MM.1S (cell line): ENCODE measurements around the gene SUPT4H1.

Experiments
- DNase-seq: peaks from one replicate; pipeline ENCODE4 v3.0.0-alpha.2; 2015
- H2AFZ ChIP-seq: fragments of 300-600 bp; sonication (generic); 2 replicates; pipeline ENCODE4 v1.6.0; 2016; ENCODE audit warnings: antibody characterized with exemption, low read length
- H3F3A ChIP-seq: fragments of 300-600 bp; sonication (generic); 2 replicates; pipeline ENCODE4 v1.6.1; 2016; ENCODE audit warnings: mild to moderate bottlenecking, antibody characterized with exemption, low read length, moderate library complexity, mixed read lengths; ENCODE audit not compliant: insufficient read depth
- H3K27ac ChIP-seq: fragments of 300-600 bp; sonication (generic); 2 replicates; pipeline ENCODE4 v1.5.1; 2016; ENCODE audit warnings: mild to moderate bottlenecking, low read length
- H3K27me3 ChIP-seq: fragments of 300-600 bp; sonication (generic); replicated peaks from 2 replicates; pipeline ENCODE4 v1.6.0; 2016; ENCODE audit warnings: low read length; ENCODE audit not compliant: insufficient read depth
- H3K36me3 ChIP-seq: fragments of 300-600 bp; sonication (generic); replicated peaks from 2 replicates; pipeline ENCODE4 v1.6.1; 2016; ENCODE audit warnings: mild to moderate bottlenecking, low read length, mixed read lengths; ENCODE audit not compliant: insufficient read depth
- H3K4me1 ChIP-seq: fragments of 300-600 bp; sonication (generic); 2 replicates; pipeline ENCODE4 v1.6.1; 2016; ENCODE audit warnings: low read length, mixed read lengths
- H3K4me2 ChIP-seq: fragments of 300-600 bp; sonication (generic); 2 replicates; pipeline ENCODE4 v1.6.0; 2016; ENCODE audit warnings: low read depth, low read length
- H3K4me3 ChIP-seq: fragments of 300-600 bp; sonication (generic); 2 replicates; pipeline ENCODE4 v1.5.1; 2016; ENCODE audit warnings: low read length, mixed read lengths
- H3K79me2 ChIP-seq: fragments of 300-600 bp; sonication (generic); 2 replicates; pipeline ENCODE4 v1.6.1; 2016; ENCODE audit warnings: mixed run types, low read length, mixed read lengths
- H3K9ac ChIP-seq: fragments of 300-600 bp; sonication (generic); 2 replicates; pipeline ENCODE4 v1.6.1; 2016; ENCODE audit warnings: low read length, mixed read lengths
- H3K9me2 ChIP-seq: fragments of 300-600 bp; sonication (generic); replicated peaks from 2 replicates; pipeline ENCODE4 v1.6.1; 2016; ENCODE audit warnings: mild to moderate bottlenecking, low read length, mixed read lengths; ENCODE audit not compliant: insufficient read depth
- H3K9me3 ChIP-seq: fragments of 300-600 bp; sonication (generic); replicated peaks from 2 replicates; pipeline ENCODE4 v1.6.1; 2016; ENCODE audit warnings: mild to moderate bottlenecking, low read length, mixed read lengths; ENCODE audit not compliant: insufficient read depth
- H4K20me1 ChIP-seq: fragments of 300-600 bp; sonication (generic); 2 replicates; pipeline ENCODE4 v1.6.1; 2016; ENCODE audit warnings: mild to moderate bottlenecking, low read length, moderate library complexity, mixed read lengths; ENCODE audit not compliant: insufficient read depth
- EZH2 ChIP-seq: fragments of 300-600 bp; sonication (generic); optimal IDR thresholded peaks from 2 replicates; pipeline ENCODE3; 2017; ENCODE audit warnings: low read depth, mild to moderate bottlenecking, antibody characterized with exemption, low read length, mixed read lengths
- EZH2phosphoT487 ChIP-seq: fragments of 300-600 bp; sonication (generic); IDR thresholded peaks from 2 replicates; pipeline ENCODE4 v1.6.1; 2018; ENCODE audit warnings: antibody characterized with exemption, low read length
- TF ChIP-seq, protein P1 (sequence below): fragments of 300-600 bp; sonication (generic); IDR thresholded peaks from 2 replicates; pipeline ENCODE4 v1.5.1; 2016; ENCODE audit warnings: antibody characterized with exemption, low read length, mixed read lengths

Gene SUPT4H1

DNA sequence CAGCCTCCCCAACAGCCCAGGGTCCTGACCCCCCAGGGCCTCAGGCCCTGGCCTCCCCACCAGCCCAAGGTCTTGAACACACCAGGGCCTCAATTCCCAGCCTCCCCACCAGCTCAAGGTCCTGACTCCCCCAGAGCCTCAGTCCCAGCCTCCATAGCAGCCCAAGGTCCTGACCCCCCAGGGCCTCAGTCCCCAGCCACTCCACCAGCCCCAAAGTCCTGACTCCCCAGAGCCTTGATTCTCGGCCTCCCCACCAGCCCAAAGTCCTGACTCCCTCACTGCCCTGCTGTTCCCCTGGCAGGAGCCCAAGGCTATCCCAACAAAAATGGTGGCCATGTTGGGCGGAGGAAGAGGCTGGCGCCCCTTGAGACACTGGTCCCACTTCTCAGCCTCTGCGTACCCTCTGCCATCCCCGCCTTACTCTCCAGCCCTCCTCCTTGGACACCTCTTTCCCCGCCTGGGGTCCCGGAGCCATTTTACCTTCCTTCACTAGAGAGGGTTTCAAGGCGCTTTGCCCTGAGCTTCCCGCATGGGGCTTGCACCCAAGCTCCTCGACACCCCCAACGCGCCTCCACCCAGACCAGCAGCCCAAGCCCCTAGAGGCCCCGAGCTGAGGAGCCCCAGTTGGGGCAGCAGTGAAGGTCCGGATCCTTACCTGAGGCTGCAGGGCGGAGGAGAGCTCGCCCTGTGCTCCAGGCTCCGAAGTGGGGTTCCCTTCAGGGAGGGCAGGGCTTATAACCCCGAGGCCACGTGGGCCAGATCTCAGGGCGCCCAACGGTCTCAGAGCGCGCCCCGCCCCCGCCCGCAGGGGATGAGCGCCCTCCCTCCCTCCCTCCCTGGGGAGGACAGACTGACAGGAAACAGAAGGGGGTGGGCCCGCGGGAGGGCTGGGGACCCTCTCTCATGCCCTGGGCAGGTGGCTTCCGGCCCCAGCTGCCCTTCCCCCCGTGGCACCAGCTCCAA is 19.9 kb downstream of the SUPT4H1 start:
- no peak for TF ChIP-seq EZH2
- TF ChIP-seq, protein P1, sequence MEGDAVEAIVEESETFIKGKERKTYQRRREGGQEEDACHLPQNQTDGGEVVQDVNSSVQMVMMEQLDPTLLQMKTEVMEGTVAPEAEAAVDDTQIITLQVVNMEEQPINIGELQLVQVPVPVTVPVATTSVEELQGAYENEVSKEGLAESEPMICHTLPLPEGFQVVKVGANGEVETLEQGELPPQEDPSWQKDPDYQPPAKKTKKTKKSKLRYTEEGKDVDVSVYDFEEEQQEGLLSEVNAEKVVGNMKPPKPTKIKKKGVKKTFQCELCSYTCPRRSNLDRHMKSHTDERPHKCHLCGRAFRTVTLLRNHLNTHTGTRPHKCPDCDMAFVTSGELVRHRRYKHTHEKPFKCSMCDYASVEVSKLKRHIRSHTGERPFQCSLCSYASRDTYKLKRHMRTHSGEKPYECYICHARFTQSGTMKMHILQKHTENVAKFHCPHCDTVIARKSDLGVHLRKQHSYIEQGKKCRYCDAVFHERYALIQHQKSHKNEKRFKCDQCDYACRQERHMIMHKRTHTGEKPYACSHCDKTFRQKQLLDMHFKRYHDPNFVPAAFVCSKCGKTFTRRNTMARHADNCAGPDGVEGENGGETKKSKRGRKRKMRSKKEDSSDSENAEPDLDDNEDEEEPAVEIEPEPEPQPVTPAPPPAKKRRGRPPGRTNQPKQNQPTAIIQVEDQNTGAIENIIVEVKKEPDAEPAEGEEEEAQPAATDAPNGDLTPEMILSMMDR: no peak
- TF ChIP-seq EZH2phosphoT487: no peak
- H3K9me2 ChIP-seq: no peaks in the 10 kb centered on the region
- peaks cover 68% of the 10 kb centered on the region for H3K4me1 ChIP-seq
- H3K4me3 ChIP-seq: peak overlapping the region; percentile 100
- H3K9me3 ChIP-seq: no peaks in the 10 kb centered on the region
- peaks cover 66% of the 10 kb centered on the region for H3K79me2 ChIP-seq
- H3K9ac ChIP-seq: peak overlapping the region; percentile 99
- H3F3A ChIP-seq: peaks cover 98% of the 10 kb centered on the region
- peaks cover 17% of the 10 kb centered on the region; the same call in 1 of the 2 replicates for H4K20me1 ChIP-seq
- H2AFZ ChIP-seq: no peak overlapping the region
- peak overlapping the region; percentile 98 for H3K4me2 ChIP-seq
- peaks cover 16% of the 10 kb centered on the region for H3K36me3 ChIP-seq
- DNase-seq: peak; percentile 97
- no peaks in the 10 kb centered on the region for H3K27me3 ChIP-seq
- H3K27ac ChIP-seq: peak overlapping the region; percentile 100

DNA sequence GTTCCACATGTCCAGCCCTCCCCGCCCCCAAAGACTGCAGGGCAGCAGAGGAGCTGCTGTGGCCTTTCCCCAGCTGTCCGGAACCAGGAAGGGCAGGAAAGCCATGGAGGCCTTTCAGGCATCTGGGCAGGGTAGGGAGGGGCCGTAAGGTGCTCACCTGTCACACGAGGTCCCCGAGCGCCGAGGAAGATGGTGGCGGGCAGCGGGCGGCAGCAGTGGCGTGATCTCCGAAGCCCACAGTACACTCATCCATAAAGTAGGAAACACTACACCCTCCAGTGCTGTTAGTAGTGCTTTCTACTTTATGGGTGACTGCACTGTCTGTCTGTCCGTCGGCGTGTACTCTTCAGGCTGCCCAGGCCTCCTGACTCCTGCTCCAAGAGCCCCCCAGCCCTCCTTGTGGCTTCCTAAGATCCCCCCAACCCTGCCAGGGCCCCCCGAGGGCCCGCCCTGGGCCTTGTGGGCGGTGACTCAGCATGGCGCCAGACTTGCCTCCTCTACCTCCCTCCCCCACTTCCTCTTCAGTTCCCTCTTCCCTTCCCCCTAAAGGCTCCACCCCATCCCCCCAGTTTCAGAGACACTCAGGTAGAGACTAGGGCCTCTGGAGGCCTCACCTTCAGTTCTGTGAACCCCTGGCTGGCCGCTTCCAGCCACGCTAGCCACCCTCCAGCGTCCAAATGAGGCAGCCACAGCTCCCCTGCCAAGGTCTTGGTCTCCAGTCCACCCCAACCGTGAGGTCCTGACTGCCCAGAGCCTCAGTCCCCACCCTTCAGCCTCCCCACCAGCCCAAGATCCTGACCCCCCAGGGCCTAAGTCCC is 20.8 kb downstream of the SUPT4H1 start:
- no peaks in the 10 kb centered on the region for H3K9me3 ChIP-seq
- DNase-seq: peak; percentile 74
- H3K27me3 ChIP-seq: no peaks in the 10 kb centered on the region
- H3K27ac ChIP-seq: peak overlapping the region; percentile 100
- H3K79me2 ChIP-seq: peaks cover 57% of the 10 kb centered on the region
- H3K36me3 ChIP-seq: peaks cover 16% of the 10 kb centered on the region
- peak overlapping the region; percentile 100 for H3K4me3 ChIP-seq
- no peak overlapping the region for H2AFZ ChIP-seq
- peak overlapping the region; percentile 98 for H3K4me2 ChIP-seq
- peak overlapping the region; percentile 99 for H3K9ac ChIP-seq
- H3K4me1 ChIP-seq: peaks cover 60% of the 10 kb centered on the region
- TF ChIP-seq EZH2: no peak
- TF ChIP-seq, protein P1: no peak
- no peak for TF ChIP-seq EZH2phosphoT487
- H3F3A ChIP-seq: peaks cover 96% of the 10 kb centered on the region
- H3K9me2 ChIP-seq: no peaks in the 10 kb centered on the region
- H4K20me1 ChIP-seq: peaks cover 17% of the 10 kb centered on the region; the same call in 1 of the 2 replicates

- peaks cover 16% of the 10 kb centered on the region for H3K36me3 ChIP-seq
- H3K27ac ChIP-seq: peak overlapping the region; percentile 100
- H3F3A ChIP-seq: peaks cover 91% of the 10 kb centered on the region
- TF ChIP-seq EZH2: no peak
- TF ChIP-seq, protein P1: no peak
- no peak for TF ChIP-seq EZH2phosphoT487
- peaks cover 55% of the 10 kb centered on the region for H3K79me2 ChIP-seq
- peak overlapping the region; percentile 99 for H3K9ac ChIP-seq
- H3K4me1 ChIP-seq: peaks cover 53% of the 10 kb centered on the region
- no peaks in the 10 kb centered on the region for H3K9me2 ChIP-seq
- H3K4me3 ChIP-seq: peak overlapping the region; percentile 100
- no peaks in the 10 kb centered on the region for H3K9me3 ChIP-seq
- no peaks in the 10 kb centered on the region for H3K27me3 ChIP-seq
- DNase-seq: no peak
- H3K4me2 ChIP-seq: peak overlapping the region; percentile 98
- peaks cover 17% of the 10 kb centered on the region; the same call in 1 of the 2 replicates for H4K20me1 ChIP-seq
- H2AFZ ChIP-seq: no peak overlapping the region
Observed at GRCh38 chr17:58330538-58330996, 21.4 kb downstream of the SUPT4H1 start.
